NCI-H1105 (cell line): ENCODE measurements around the gene NUDT2.
"Not testable (repeated sequence)": the region's sequence is repeated elsewhere in the genome, so short reads cannot be mapped to it uniquely, and the experiment has no call there.

Experiments used
- DNase-seq: peaks from one replicate; lab custom pipeline; 2025; lab: John Stamatoyannopoulos, UW

Gene NUDT2

GRCh38 chr9:34335376-34335775 lies 6.0 kb downstream of the NUDT2 start:
- no peak for DNase-seq

DNA sequence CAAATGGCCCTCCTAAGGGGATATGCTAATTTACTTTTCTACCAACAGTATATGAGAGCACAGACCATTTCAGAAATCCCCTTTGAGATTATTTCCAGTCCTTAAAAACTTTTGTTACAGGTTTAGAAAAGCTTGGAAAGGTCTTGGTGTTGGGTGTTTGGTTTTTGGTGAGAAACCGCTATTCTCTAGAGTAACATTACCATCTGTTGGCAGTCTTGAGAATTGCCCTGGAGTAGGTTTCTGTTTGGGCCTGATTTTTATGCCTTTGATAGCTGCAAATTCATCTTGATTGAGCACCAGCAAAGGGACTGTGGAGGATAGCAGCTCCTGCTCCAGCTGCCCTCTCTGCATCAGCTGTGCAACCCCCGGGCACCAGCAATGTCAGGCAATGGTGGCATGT lies 8.0 kb downstream of the NUDT2 start:
- DNase-seq = no peak

DNA sequence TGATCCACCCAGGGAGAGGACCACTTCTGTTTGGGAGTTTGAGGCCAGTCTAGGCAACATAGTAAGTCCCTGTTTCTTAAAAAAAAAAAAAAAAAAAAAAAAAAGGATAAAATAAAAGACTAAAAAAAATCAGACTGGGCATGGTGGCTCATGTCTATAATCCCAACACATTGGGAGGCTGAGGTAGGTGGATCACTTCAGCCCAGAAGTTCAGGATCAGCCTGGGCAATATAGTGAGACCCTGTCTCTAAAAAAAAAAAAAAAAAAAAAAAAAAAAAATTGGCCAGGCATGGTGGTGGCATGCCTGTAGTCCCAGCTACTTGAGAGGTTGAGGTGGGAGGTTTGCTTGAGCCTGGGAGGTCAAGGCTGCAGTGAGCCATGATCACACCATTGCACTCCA lies 8.7 kb downstream of the NUDT2 start:
- DNase-seq = not testable (repeated sequence)

DNA sequence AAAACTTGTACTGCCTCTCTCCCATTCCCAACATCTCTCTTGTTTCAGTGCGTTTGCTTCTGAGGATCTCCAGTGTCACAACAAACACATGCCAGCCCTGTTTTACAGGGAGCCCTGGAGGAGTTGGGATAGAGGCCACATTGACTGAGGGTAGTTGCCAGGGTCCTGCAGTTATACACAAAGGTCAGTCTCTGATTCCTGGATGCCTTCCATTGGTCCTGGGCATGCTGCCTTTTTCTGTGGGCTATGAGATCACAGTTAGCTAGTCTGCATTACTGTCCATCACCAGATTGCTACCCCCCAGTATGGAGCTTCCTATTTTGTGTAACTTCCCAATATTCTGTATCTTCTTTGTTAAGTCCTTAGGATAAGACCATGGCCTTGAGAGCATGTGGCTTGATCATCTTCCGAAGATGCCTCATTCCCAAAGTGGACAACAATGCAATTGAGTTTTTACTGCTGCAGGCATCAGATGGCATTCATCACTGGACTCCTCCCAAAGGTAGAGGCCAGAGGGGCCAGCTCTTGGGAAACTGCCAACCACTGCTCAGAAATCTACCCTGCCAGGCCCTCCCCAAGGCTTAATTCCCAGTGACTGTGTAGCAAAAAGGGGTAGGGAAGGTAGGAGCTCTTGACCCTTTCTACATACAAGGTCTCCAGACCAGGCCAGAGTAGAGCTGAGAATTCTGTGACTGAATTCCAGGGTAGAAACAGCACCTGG lies 9.5 kb downstream of the NUDT2 start:
- DNase-seq = no peak

- DNase-seq = no peak
Measured at GRCh38 chr9:34341659-34342295, 12.4 kb downstream of the NUDT2 start.

DNA sequence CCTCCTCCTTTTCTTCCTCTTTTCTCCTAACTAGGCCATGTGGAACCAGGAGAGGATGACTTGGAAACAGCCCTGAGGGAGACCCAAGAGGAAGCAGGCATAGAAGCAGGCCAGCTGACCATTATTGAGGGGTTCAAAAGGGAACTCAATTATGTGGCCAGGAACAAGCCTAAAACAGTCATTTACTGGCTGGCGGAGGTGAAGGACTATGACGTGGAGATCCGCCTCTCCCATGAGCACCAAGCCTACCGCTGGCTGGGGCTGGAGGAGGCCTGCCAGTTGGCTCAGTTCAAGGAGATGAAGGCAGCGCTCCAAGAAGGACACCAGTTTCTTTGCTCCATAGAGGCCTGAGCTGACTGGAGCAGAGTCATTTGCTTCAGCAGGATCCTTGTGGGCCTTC lies 13.7 kb downstream of the NUDT2 start:
- no peak for DNase-seq

GRCh38 chr9:34343605-34344004 lies 14.2 kb downstream of the NUDT2 start:
- DNase-seq = no peak

DNA sequence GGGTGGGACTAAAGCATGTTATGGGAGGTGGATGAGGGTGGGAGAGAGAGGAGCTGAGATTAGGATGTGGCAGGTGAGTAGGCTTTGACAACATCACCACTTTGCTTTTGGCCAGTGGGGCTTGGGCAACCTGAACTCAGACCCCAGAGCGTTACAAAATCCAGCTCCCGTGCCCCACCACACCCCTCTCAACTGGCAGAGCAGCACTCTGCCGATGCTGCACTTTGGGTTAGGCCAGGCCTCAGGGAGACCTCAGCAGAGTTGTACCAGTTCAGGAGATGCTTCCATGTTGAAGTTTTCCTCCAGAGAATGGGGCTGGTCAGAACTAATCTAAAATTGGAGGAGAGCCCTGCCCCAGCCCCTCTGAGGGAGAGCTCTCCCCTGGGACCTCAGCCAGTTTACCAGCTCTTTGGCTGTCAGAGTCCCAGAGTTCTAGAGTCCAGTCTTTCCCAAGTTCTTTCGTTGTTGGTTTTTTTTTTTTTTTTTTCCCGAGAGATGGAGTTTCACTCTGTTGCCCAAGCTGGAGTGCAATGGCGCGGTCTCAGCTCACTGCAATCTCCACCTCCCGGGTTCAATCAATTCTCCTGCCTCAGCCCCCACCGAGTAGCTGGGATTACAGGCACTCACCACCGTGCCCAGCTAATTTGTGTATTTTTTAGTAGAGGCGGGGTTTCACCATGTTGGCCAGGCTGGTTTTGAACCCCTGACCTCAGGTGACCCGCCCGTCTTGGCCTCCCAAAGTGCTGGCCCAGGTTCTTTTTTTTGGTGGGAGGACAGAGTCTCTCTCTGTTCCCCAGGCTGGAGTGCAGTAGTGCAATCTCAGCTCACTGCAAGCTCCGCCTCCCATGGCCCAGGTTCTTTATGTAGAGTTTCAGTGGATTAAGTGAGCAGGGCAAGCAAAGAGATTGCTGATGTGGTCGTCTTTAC lies 17.8 kb downstream of the NUDT2 start:
- DNase-seq = no peak

GRCh38 chr9:34347800-34348158 lies 18.4 kb downstream of the NUDT2 start:
- no peak for DNase-seq

DNA sequence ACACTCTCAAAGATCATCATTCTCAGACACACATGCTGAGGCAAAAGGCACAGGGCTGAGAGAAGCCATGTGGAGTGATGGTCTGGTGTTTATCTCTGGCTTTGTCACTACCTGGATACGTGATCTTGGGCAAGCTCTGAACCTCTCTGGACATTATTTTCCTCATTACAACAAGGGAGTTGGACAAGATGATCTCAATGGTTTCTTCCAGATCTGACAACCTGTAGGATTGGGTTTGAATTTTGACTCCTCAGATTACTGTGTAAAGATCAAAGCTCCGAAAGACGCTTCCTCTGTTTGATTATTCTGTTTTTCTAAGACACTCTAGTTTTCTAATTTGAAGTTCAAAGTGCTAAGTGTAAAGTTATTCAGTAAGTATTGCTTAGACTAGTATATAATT lies 20.0 kb downstream of the NUDT2 start:
- no peak for DNase-seq

GRCh38 chr9:34352122-34352652 lies 22.8 kb downstream of the NUDT2 start:
- not testable (repeated sequence) for DNase-seq

- DNase-seq = not testable (repeated sequence)
Measured at GRCh38 chr9:34352957-34353356, 23.6 kb downstream of the NUDT2 start.

DNA sequence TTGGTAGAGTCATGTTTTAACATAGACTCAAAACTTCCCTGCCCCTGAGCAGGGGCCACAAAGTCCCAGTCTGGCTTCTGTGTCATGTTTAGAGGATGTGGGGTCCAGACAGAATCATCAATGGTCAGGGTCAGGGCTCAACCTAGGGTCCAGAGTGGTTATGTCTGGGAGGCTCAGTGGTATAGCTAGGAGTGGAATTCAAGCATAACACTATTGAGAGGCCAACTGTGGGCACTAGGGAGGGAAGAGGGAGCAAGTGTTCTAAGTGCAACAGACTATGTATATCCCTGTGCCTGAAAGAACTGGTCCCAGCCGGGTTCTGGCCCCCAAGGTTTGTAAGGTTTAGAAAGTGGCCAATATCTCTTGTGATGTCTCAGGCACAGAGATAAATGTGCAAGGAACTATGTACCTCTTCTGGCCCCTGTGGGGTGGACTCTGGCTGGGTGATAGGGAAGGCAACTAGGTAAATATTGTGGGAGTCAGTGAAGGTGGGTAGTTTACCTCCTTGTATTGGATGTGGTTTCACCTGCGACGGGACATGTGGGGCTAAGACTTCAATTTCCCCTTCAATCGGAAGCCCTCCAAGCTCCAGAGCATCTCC lies 33.3 kb downstream of the NUDT2 start:
- no peak for DNase-seq

GRCh38 chr9:34363619-34364351 lies 34.4 kb downstream of the NUDT2 start:
- DNase-seq = no peak

GRCh38 chr9:34365282-34365681 lies 35.9 kb downstream of the NUDT2 start:
- no peak for DNase-seq

DNA sequence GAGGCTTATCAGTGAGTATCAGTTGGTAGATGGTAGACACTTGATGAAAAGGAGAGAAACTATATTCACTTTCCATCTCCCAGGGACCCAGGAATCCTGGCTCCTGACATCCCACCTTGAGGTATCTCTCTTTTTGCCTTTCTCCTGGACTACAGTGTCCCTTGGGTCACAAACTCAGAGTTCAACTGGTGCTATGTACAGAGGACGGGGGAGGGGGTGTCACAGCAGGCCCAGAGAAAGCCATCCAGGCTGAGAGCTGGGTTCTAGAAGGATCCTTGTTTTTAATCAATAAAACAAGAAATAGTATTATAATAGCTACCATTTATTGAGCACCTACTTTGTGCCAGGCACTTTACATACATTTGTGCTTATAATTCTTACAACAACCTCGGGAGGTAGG lies 37.0 kb downstream of the NUDT2 start:
- DNase-seq = no peak

GRCh38 chr9:34367751-34368410 lies 38.5 kb downstream of the NUDT2 start:
- DNase-seq = not testable (repeated sequence)

- DNase-seq = not testable (repeated sequence)
Measured at GRCh38 chr9:34368796-34369195, 39.4 kb downstream of the NUDT2 start.

DNA sequence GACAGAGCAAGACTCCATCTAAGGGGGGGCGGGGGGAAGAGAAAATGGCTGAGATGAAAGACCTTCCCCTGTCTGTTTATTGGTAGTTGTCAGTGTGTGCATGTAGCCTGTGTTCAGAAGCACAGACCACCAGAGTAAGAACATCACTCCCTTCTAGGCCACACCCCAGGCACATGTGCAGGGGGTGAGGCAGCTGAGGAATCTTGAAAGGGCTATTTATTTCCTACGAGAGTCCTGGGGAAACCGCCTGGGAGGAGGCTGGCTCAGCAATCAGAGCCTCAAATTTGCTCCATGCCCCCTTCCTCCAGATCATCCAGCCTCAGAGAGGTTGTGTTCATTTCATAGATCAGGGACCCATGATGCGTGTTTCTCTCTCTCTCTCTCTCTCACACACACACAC lies 40.3 kb downstream of the NUDT2 start:
- DNase-seq = no peak

DNA sequence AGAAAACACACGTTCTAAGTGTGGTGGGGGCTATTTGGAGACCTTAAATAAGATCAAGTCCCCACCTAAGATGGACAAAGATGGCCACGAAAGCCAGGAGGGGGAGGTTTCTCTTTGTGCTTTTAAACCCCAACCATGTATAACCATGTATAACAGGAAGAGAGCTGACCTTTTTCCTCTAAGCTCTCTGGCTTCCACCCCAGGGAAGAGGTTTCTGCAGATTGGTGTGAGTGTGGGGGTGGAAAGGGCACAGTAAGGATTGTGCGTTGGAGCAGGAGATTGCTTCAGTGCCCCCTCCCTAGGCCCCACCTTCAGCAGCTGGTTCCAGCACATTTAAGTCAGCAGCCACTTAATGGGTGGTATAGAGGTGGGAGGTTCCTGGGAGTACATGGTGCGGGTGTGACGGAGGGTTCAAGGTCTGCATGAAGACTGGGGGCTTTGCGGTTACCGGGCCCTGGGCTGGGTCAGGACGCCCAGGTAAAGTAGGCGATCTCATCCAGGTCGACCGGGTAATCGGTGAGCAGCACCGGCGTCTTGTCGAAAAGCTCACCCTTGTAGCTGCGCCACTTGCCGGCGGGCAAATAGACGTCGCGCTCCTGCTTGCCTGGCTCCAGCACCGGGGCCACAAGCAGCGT lies 41.1 kb downstream of the NUDT2 start:
- no peak for DNase-seq
